HG02943 (cell line): ENCODE measurements around the gene KDM6B.

ENCODE experiments used
- ATAC-seq: cut with Tn5 transposase; IDR thresholded peaks from one replicate; pipeline ENCODE4 v1.9.1; 2021; ENCODE audit warnings: mild to moderate bottlenecking, low read depth, moderate library complexity; ENCODE audit not compliant: unreplicated experiment

The KDM6B gene

DNA sequence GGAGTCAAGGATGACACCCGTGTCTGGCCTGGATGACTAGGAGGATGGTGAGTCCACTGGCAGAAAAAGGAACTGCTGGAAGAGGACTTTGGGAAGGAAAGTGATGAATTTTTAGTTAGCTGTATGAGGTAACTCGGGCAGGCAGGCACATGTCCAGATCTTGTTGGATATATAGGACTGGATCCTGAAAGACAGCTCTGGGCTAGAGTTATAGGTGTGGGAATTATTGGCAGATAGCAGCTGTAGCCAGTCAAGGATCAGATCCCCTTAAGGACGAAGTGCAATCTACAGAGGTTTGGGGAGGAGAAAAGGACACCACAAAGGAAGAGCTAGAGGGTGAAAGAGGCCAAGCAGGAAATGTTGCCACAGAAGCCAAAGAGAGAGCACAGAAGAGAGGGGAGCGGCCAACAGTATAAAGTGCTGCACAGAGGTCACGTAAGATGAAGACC, 33.9 kb downstream of the KDM6B start:
- ATAC-seq = no peak

DNA sequence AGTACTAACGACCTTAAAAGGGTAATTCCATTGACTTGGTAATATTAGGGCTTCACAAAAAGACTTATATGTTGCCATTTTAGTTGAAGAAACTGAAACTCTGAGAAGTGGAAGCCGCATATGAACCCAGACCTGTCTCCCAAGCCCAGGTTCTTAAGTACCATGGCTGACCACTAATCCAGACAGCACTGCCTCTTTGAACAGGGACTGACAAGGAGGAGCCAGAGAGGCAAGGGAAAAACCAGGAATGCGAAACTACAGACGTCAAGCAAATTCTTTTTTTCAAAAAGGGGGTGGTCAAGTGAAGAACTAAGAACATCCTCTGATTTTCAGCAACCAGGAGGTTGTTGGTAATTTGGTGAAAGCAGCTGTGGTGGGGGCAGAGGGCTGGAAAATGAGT, 39.0 kb downstream of the KDM6B start:
- no peak for ATAC-seq

GRCh38 chr17:7875804-7876370, 41.9 kb downstream of the KDM6B start:
- no peak for ATAC-seq

- ATAC-seq = no peak
These were observed 44.2 kb downstream of the KDM6B start for GRCh38 chr17:7878234-7878633.

DNA sequence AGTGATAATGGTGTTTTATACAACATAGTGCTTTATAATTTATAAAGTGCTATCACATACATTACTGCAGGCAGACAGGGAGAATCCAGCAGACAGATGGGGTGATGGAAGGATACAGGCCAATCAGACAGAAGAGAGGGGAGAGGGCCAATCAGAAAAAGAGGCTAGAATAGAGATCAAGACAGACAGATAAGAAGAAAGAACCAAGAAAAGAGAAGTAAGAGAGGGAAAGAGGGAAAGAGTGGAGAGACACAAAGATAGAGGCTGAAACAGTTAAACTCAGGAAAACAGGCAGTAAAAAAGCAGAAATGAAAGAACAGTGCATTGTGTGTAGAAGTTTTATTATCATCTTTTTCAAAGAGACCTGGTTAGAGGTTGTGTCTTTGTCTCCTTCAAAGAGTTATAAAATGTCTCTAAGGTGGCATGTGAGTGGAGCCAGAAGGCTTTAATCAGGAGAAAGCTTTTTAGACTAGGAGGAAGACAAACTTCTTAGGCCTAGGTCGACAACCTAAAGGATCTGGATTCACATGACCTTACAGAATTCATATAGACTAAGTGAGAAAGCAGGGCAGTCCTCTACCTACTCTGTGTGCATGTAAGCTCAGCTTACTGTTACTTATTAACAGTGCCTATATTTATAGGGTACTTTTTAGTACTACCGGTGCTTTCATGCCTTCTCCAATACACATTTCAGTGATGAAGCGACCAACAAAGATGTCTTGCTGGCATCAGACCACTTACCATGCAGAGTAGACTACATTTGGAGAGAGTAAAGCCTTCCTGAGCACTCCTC, 46.3 kb downstream of the KDM6B start:
- ATAC-seq = no peak

DNA sequence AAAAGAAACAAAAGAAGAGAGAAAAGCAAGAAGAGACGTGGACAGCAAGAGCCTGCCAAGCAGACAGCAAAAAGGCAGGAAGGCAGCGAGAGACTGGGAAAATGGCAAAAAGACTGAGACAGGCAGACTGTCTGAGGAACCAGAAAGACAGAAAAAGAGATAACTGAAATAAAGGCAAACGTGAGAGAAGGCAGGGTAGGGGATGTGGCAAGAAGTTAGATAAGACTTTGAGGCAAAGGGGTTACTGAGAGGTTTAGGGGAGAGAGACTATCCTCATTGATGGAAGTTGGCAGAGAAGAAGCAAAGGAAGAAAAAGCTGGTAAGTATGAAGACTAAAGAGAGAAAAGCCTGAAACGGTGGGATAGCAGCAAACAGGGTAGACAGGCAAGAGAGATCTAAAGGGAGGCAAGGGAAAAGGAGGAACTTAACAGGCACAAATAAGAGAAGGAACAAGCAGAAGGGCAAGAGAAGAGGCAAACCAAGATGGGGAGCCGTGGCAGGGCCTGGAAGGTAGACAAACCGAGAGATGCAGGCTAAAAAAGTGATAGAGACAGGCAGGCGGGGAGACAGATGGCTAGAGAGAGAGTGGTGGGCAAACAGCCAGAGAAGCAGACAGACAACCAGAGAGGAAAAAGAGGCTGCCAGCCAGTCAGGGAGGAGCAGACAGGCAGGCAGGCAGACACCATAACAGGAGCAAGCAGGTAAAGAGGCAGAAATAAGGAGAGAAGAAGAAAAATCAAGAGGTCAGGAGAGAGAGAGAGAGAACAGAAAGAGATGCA, 47.4 kb downstream of the KDM6B start:
- no peak for ATAC-seq

GRCh38 chr17:7882068-7882467, 48.1 kb downstream of the KDM6B start:
- ATAC-seq = no peak

DNA sequence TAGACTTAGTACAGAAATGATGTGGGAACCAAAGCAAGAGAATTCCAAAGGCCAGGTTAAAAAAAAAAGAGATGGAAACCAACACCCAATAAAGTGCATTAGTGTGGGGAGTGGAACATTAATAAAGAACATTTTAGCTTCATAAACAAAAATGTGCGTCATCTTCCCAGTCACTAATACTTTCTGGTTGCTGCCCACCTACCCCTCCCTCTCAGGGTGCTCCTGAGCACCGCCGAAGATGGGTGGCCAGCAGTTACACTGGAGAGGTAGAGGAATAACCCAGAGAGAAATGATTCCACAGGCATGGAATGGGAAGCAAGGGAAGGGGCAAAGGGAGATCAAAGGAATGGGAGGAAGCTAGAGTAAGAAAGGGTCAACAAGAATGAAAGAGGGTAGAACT, 48.6 kb downstream of the KDM6B start:
- ATAC-seq = no peak
